HCT116 (cell line): ENCODE data around the gene TGFBR3. TPM values are rescaled to one million over a fixed set of nuclear protein-coding genes. Genes with fewer than 3 reads are reported as not detected.

Experiments used
- ATAC-seq: fragments of 200-7000 bp; cut with Tn5 transposase; 2 replicates; pipeline ENCODE4 v1.9.1; 2020; ENCODE audit warnings: mild to moderate bottlenecking, moderate library complexity
- BruUV-seq: library from RNA; stranded (reverse); fragments of 400-500 nt; replicated peaks from 2 replicates; lab custom pipeline; 2021; lab: Mats Ljungman, UMichigan
- CTCF ChIA-PET: fragments of 300-600 bp; sonication (Branson Sonifier 250); formaldehyde crosslinking; loops from one replicate; lab custom pipeline; 2021; ENCODE audit warnings: antibody characterized with exemption; lab: Charles Lee
- POLR2A ChIA-PET: fragments of 300-600, 350-600 bp; sonication (Branson Sonifier 250); formaldehyde crosslinking; loops from one replicate; lab custom pipeline; 2021; ENCODE audit warnings: antibody characterized with exemption; lab: Charles Lee
- RAD21 ChIA-PET, 2 experiments: fragments of 300-600 bp; sonication (Branson Sonifier 250); formaldehyde crosslinking; loops; one replicate each; lab custom pipeline; 2023; ENCODE audit warnings: low total read pairs in 2 of 2; ENCODE audit not compliant: uncharacterized antibody in 2 of 2, unreplicated experiment in 2 of 2, low non-redundant PET in 1 of 2; lab: Charles Lee
- DNase-seq: peaks from one replicate; pipeline ENCODE4 v3.0.0-alpha.2; 2010; ENCODE audit warnings: low read depth, low spot score
- H2AFZ ChIP-seq: fragments of 200-600 bp; shearing (Covaris generic), sonication (generic); 2 replicates; pipeline ENCODE4 v1.6.1; 2017; ENCODE audit warnings: low read depth, mixed run types, mixed read lengths, antibody characterized with exemption, low read length; ENCODE audit not compliant: poor library complexity, severe bottlenecking
- H3K27ac ChIP-seq: 2 replicates; pipeline ENCODE4 v1.5.1; 2012; ENCODE audit warnings: low read depth, low read length
- H3K27me3 ChIP-seq: fragments of 200-600 bp; sonication (generic); 2 replicates; pipeline ENCODE4 v1.6.1; 2016; ENCODE audit warnings: mixed run types, low read length, mixed read lengths; ENCODE audit not compliant: insufficient read depth
- H3K36me3 ChIP-seq, 2 experiments: fragments of 200-500 bp in 1 of 2; fragments of 200-600 bp in 1 of 2; sonication (Bioruptor generic) in 1 of 2; sonication (generic) in 1 of 2; 2 replicates each; pipeline versions ENCODE4 v1.5.1 to v1.6.1; 2014 to 2016; ENCODE audit warnings: low read length in 2 of 2, inconsistent platforms in 1 of 2, mixed read lengths in 1 of 2, mixed run types in 1 of 2; ENCODE audit not compliant: insufficient read depth in 2 of 2, control insufficient read depth in 1 of 2
- H3K4me1 ChIP-seq, 2 experiments: fragments of 200-600 bp in 1 of 2; sonication (generic) in 1 of 2; 2 replicates each; pipeline versions ENCODE4 v1.5.1 to v1.6.1; 2012 to 2017; ENCODE audit warnings: low read length in 2 of 2, inconsistent platforms in 1 of 2, mild to moderate bottlenecking in 1 of 2, mixed read lengths in 1 of 2, mixed run types in 1 of 2, moderate library complexity in 1 of 2; ENCODE audit not compliant: insufficient read depth in 2 of 2, control insufficient read depth in 1 of 2
- H3K4me2 ChIP-seq: fragments of 200-600 bp; sonication (generic); 2 replicates; pipeline ENCODE4 v1.6.1; 2017; ENCODE audit warnings: mixed run types, low read length, mixed read lengths
- H3K4me3 ChIP-seq, 2 experiments: fragments of 200-600 bp in 1 of 2; sonication (generic) in 1 of 2; replicated peaks in 1 of 2; 2 replicates each; pipeline ENCODE4 v1.5.1; 2011 to 2016; ENCODE audit warnings: low read length in 2 of 2, control low read depth in 1 of 2, low read depth in 1 of 2, mild to moderate bottlenecking in 1 of 2, mixed read lengths in 1 of 2, mixed run types in 1 of 2
- H3K79me2 ChIP-seq: fragments of 200-600 bp; sonication (generic); 2 replicates; pipeline ENCODE4 v1.6.1; 2017; ENCODE audit warnings: mild to moderate bottlenecking, mixed run types, low read length, moderate library complexity, mixed read lengths; ENCODE audit not compliant: insufficient read depth
- H3K9ac ChIP-seq: fragments of 200-600 bp; sonication (generic); 2 replicates; pipeline ENCODE4 v1.6.1; 2016; ENCODE audit warnings: low read length, mixed read lengths
- H3K9me2 ChIP-seq: fragments of 200-600 bp; sonication (generic), shearing (Covaris generic); 2 replicates; pipeline ENCODE4 v1.6.1; 2017; ENCODE audit warnings: mixed run types, mild to moderate bottlenecking, moderate library complexity; ENCODE audit not compliant: insufficient read depth
- H3K9me3 ChIP-seq, 2 experiments: fragments of 200-500 bp in 1 of 2; fragments of 200-600 bp in 1 of 2; sonication (Bioruptor generic) in 1 of 2; sonication (generic) in 1 of 2; 2 replicates each; pipeline ENCODE4 v1.6.1; 2014 to 2017; ENCODE audit warnings: low read length in 2 of 2, mixed read lengths in 2 of 2, inconsistent platforms in 1 of 2, low read depth in 1 of 2, mild to moderate bottlenecking in 1 of 2, mixed run types in 1 of 2, moderate library complexity in 1 of 2; ENCODE audit not compliant: control insufficient read depth in 1 of 2, insufficient read depth in 1 of 2
- H4K20me1 ChIP-seq: fragments of 200-600 bp; sonication (generic), shearing (Covaris generic); 2 replicates; pipeline ENCODE4 v1.6.1; 2017; ENCODE audit warnings: mixed run types, mild to moderate bottlenecking, moderate library complexity; ENCODE audit not compliant: insufficient read depth
- CBX3 ChIP-seq: IDR thresholded peaks from 2 replicates; pipeline ENCODE4 v1.6.1; 2012; ENCODE audit warnings: low read depth
- CEBPB ChIP-seq: IDR thresholded peaks from 2 replicates; pipeline ENCODE4 v1.6.1; 2012; ENCODE audit warnings: low read depth
- EGR1 ChIP-seq: IDR thresholded peaks from 2 replicates; pipeline ENCODE4 v1.6.1; 2012; ENCODE audit warnings: low read depth
- ELF1 ChIP-seq: IDR thresholded peaks from 2 replicates; pipeline ENCODE4 v1.6.1; 2012; ENCODE audit warnings: low read depth, borderline replicate concordance
- FOSL1 ChIP-seq: IDR thresholded peaks from 2 replicates; pipeline ENCODE4 v1.6.1; 2012; ENCODE audit warnings: low read depth
- POLR2AphosphoS5 ChIP-seq: IDR thresholded peaks from 2 replicates; pipeline ENCODE4 v1.6.1; 2011; ENCODE audit warnings: mild to moderate bottlenecking, low read depth, low read length, moderate library complexity
- intact Hi-C: fragments of 100-400 bp; cut with micrococcal nuclease; formaldehyde crosslinking; loops from 2 replicates; pipeline ENCODE4 v1.10.0; 2022
- total RNA-seq: library from RNA; stranded (reverse); gene quantifications from one replicate; pipeline ENCODE4 v1.2.1, GENCODE V29; 2021; ENCODE audit not compliant: unreplicated experiment
- TF ChIP-seq, protein P1 (sequence below): IDR thresholded peaks from 2 replicates; pipeline ENCODE4 v1.6.1; 2012
- TF ChIP-seq, protein P2 (sequence below): IDR thresholded peaks from 2 replicates; pipeline ENCODE4 v1.6.1; 2012

The TGFBR3 gene
- total RNA-seq, 1 experiment from 2014 or later = 7.1 TPM

DNA sequence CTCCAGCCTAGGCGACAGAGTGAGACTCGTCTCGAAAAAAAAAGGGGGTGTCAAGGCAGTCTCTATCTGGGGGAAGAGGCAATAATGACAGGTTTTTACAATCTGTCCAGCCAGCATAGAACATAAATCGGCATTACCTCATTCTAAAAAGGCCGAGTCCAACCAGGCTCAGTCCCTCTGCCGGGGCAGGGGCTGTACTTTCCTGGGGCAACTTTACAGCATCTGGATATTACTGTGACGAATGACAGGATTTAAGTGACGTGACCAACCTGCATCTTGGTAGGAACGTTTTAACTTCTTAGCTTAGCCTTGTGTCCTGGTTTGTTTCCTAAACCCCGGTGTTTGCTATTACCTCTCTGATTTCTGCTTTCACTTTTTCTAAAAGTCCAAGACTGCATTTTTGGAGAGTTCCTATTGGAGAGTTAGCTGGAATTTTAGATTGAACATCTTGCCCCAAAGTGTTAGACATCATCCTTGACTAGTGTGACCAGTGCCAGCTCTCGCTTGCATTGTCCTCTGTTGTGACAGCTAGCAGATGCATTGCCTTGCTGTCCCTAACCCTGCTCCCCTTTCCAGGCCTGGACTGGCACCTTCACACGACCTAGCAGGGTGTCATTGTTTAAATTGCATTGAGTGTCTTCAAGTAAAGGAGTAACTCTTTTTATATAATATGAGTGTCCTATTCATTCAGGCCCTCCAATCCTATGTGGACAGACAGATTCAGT is 96.5 kb downstream of the TGFBR3 start:
- Histone ChIP-seq H3K27me3 (no peaks in the 10 kb centered on the region), H3K4me1 (peaks cover 6% of the 10 kb centered on the region in 2 experiments; a peak in 2 of 4 replicates), H3K4me3 (no peak overlapping the region), H3K27ac (no peak overlapping the region), H3K9me3 (no peaks in the 10 kb centered on the region), H3K9ac (no peak overlapping the region), H3K4me2 (no peak overlapping the region), H3K79me2 (no peaks in the 10 kb centered on the region), H3K9me2 (no peaks in the 10 kb centered on the region), H4K20me1 (no peaks in the 10 kb centered on the region), H2AFZ (no peak overlapping the region), H3K36me3 (no peaks in the 10 kb centered on the region)
- POLR2A ChIA-PET = no interaction called here
- no peak for ATAC-seq
- BruUV-seq = no TSS peak
- RAD21 ChIA-PET = no interaction called here
- intact Hi-C loops = no loop called here
- TF ChIP-seq CBX3 (no peak), POLR2AphosphoS5 (no peak), ELF1 (no peak), FOSL1 (no peak), CEBPB (no peak), EGR1 (no peak)
- TF ChIP-seq, protein P1, sequence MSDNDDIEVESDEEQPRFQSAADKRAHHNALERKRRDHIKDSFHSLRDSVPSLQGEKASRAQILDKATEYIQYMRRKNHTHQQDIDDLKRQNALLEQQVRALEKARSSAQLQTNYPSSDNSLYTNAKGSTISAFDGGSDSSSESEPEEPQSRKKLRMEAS = no peak
- TF ChIP-seq, protein P2, sequence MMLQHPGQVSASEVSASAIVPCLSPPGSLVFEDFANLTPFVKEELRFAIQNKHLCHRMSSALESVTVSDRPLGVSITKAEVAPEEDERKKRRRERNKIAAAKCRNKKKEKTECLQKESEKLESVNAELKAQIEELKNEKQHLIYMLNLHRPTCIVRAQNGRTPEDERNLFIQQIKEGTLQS = no peak
- CTCF ChIA-PET = no interaction called here
- DNase-seq = no peak

DNA sequence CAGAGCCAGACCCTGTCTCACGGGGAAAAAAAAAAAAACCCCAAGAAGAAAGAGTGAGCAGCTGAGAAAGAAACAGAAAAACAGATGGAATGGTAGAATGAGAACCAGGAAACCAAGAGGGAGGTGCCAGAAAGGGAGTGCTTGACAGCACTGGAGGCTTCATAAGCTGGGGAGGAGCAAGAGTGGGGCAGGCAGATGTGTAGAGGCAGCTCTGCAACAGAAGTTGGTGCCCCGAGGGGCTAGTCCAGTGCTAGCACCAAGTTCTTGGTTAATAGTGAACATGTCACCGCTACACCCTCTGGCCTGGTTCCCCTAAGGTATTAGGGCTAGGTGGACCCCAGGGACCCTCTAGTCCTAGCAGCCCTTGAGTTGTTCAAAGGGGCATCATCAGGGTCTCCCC is 98.0 kb downstream of the TGFBR3 start:
- Histone ChIP-seq H2AFZ (no peak overlapping the region), H3K4me1 (peaks cover 6% of the 10 kb centered on the region in 2 experiments; a peak in 2 of 4 replicates), H3K9me2 (no peaks in the 10 kb centered on the region), H3K9ac (no peak overlapping the region), H3K79me2 (no peaks in the 10 kb centered on the region), H3K27me3 (no peaks in the 10 kb centered on the region), H3K27ac (no peak overlapping the region), H3K4me3 (no peak overlapping the region), H3K9me3 (no peaks in the 10 kb centered on the region)
- BruUV-seq = no TSS peak
- ATAC-seq = no peak
- intact Hi-C loops = no loop called here
- DNase-seq = no peak
- ChIA-PET RAD21 (no interaction called here), CTCF (no interaction called here), POLR2A (no interaction called here)
- TF ChIP-seq, protein P1 = no peak
- TF ChIP-seq CBX3 (no peak), FOSL1 (no peak)
- TF ChIP-seq, all 23 proteins: peak for 0
- Histone ChIP-seq H3K36me3 (no peaks in the 10 kb centered on the region), H3K4me2 (no peak overlapping the region), H4K20me1 (no peaks in the 10 kb centered on the region)
